ENCODE results near the gene ADORA3. TPM values are rescaled to one million over a fixed set of nuclear protein-coding genes. Genes with fewer than 3 reads are reported as not detected.

The ADORA3 gene
- polyA plus RNA-seq, 1 experiment = not detected

- ChIA-PET CTCF (interaction anchor here (2.4 kb wide), 1 partner anchor 7 kb away, joined by 28 read pairs; no protein-coding TSS in a partner anchor), POLR2A (interaction anchor here (0.5 kb wide), 1 partner anchor 136 kb away, joined by 5 read pairs; no protein-coding TSS in a partner anchor)
- Histone ChIP-seq H3K27me3 (ENCODE audit: control insufficient read depth, insufficient read depth, low read length) (no peaks in the 10 kb centered on the region), H3K4me3 (ENCODE audit: low read depth, low read length) (peak overlapping the region; percentile 41), H3K9me3 (ENCODE audit: control insufficient read depth, insufficient read depth, low read length) (no peaks in the 10 kb centered on the region), H3K27ac (ENCODE audit: low read depth, low read length) (no peak overlapping the region)
- no peak for DNase-seq (ENCODE audit: low read depth, low spot score)
- no peak for TF ChIP-seq CTCF (IDR thresholded peaks at IDR 0.05; ENCODE audit: low read depth, low read length)
Measured at GRCh38 chr1:111515291-111516004, 12.0 kb upstream of the ADORA3 start.

- Histone ChIP-seq H3K27ac (ENCODE audit: low read depth, low read length) (no peak overlapping the region), H3K27me3 (ENCODE audit: control insufficient read depth, insufficient read depth, low read length) (no peaks in the 10 kb centered on the region), H3K9me3 (ENCODE audit: control insufficient read depth, insufficient read depth, low read length) (no peaks in the 10 kb centered on the region), H3K4me3 (ENCODE audit: low read depth, low read length) (no peak overlapping the region)
- ChIA-PET CTCF (no interaction called here), POLR2A (no interaction called here)
- TF ChIP-seq CTCF (IDR thresholded peaks at IDR 0.05; ENCODE audit: low read depth, low read length) = no peak
- DNase-seq (ENCODE audit: low read depth, low spot score) = no peak
Measured at GRCh38 chr1:111513410-111514020, 10.1 kb upstream of the ADORA3 start.

- ChIA-PET POLR2A (no interaction called here), CTCF (no interaction called here)
- Histone ChIP-seq H3K4me3 (ENCODE audit: low read depth, low read length) (no peak overlapping the region), H3K27me3 (ENCODE audit: control insufficient read depth, insufficient read depth, low read length) (no peaks in the 10 kb centered on the region), H3K9me3 (ENCODE audit: control insufficient read depth, insufficient read depth, low read length) (no peaks in the 10 kb centered on the region), H3K27ac (ENCODE audit: low read depth, low read length) (no peak overlapping the region)
- TF ChIP-seq CTCF (IDR thresholded peaks at IDR 0.05; ENCODE audit: low read depth, low read length) = no peak
- no peak for DNase-seq (ENCODE audit: low read depth, low spot score)
Measured at GRCh38 chr1:111512931-111513330, 9.5 kb upstream of the ADORA3 start.

GRCh38 chr1:111512132-111512889 is 8.9 kb upstream of the ADORA3 start:
- Histone ChIP-seq H3K4me3 (ENCODE audit: low read depth, low read length) (no peak overlapping the region), H3K27ac (ENCODE audit: low read depth, low read length) (no peak overlapping the region), H3K9me3 (ENCODE audit: control insufficient read depth, insufficient read depth, low read length) (no peaks in the 10 kb centered on the region), H3K27me3 (ENCODE audit: control insufficient read depth, insufficient read depth, low read length) (no peaks in the 10 kb centered on the region)
- no peak for DNase-seq (ENCODE audit: low read depth, low spot score)
- ChIA-PET CTCF (no interaction called here), POLR2A (no interaction called here)
- no peak for TF ChIP-seq CTCF (IDR thresholded peaks at IDR 0.05; ENCODE audit: low read depth, low read length)

- no peak for TF ChIP-seq CTCF (IDR thresholded peaks at IDR 0.05; ENCODE audit: low read depth, low read length)
- ChIA-PET POLR2A (no interaction called here), CTCF (interaction anchor here (0.8 kb wide), 1 partner anchor 203 kb away, joined by 3 read pairs; no protein-coding TSS in a partner anchor)
Measured at GRCh38 chr1:111511370-111511769, 7.9 kb upstream of the ADORA3 start.

More at GRCh38 chr1:111511370-111511769, 7.9 kb upstream of the ADORA3 start:
- H3K27ac ChIP-seq (ENCODE audit: low read depth, low read length) = no peak overlapping the region
- H3K27me3 ChIP-seq (ENCODE audit: control insufficient read depth, insufficient read depth, low read length) = no peaks in the 10 kb centered on the region
- H3K4me3 ChIP-seq (ENCODE audit: low read depth, low read length) = no peak overlapping the region
- no peak for DNase-seq (ENCODE audit: low read depth, low spot score)
- H3K9me3 ChIP-seq (ENCODE audit: control insufficient read depth, insufficient read depth, low read length) = no peaks in the 10 kb centered on the region

Data from AG04450 (cell line).